ENCODE results near the gene PREX1.

- TF ChIP-seq CTCF (IDR thresholded peaks at IDR 0.05) (no peak), POLR2A (IDR thresholded peaks at IDR 0.05) (no peak), EP300 (IDR thresholded peaks at IDR 0.05) (no peak)
These were observed 203.9 kb downstream of the PREX1 start for GRCh38 chr20:48623906-48624265.

Data from ovary (tissue), 3 donors.